ENCODE measurements around the gene USP2.
A peak's percentile ranks its signal among the peaks of the same experiment; 100 is the strongest.

USP2 gene

DNA sequence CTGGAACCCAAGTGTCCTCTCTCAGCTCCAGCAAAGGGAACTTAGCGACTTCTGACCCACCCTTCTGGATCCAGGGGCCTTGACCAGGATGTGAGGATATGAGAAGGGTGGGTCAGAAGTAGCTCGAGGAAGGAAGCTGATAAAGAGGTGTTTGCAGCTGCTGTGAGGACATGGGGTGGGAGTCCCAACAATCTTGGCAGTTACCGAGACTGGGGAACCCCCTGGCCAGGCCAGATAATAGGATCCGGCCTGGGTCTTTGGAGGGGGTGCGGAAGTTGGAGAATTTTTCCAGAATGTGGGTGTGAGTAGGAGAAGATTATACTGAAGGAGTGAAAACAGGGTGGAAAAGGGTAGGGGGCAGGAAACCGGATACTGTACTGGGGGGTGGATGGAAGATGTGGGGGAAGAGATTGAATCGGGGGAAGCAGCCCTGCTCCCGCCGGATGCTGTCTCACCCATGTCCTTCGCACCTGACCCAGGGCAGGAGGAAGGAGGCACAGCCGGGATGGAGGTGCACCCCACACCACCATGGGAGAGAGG lies 61.7 kb downstream of the USP2 start:
- no peak overlapping the region for H3K4me3 ChIP-seq (ENCODE audit: low read length)
- TF ChIP-seq, protein P1, sequence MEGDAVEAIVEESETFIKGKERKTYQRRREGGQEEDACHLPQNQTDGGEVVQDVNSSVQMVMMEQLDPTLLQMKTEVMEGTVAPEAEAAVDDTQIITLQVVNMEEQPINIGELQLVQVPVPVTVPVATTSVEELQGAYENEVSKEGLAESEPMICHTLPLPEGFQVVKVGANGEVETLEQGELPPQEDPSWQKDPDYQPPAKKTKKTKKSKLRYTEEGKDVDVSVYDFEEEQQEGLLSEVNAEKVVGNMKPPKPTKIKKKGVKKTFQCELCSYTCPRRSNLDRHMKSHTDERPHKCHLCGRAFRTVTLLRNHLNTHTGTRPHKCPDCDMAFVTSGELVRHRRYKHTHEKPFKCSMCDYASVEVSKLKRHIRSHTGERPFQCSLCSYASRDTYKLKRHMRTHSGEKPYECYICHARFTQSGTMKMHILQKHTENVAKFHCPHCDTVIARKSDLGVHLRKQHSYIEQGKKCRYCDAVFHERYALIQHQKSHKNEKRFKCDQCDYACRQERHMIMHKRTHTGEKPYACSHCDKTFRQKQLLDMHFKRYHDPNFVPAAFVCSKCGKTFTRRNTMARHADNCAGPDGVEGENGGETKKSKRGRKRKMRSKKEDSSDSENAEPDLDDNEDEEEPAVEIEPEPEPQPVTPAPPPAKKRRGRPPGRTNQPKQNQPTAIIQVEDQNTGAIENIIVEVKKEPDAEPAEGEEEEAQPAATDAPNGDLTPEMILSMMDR (conservative IDR thresholded peaks at IDR 0.05; ENCODE audit: low read length): no peak
- no peak for DNase-seq (ENCODE audit: low read depth)

DNA sequence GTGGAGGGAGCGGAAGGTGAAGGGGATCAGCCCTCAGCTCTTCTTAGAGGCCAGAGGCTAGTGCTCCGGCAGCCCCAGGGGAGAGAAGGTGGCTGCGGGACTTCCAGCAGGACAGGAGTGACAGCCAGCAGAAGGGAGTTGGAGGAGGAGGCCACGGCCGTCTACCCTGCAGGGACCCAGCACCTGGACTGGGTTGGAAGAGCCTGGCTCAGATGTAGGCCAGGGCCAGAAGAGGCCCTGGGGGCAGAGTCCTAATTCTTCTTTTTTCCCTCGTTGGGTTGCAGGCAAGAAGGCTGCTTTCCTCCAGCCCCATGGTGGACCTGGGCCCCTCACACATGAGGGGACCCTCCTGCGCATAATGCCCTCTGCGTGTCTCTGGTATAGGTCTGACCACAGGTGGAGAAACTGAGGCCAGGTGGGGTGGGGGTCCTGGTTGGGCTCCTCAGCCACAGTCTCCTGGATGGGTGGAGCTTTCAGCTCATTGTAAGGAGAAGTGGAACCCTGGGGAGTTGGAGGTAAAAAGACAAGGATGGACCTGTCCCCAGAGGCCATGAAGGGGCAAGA lies 62.3 kb downstream of the USP2 start:
- no peak overlapping the region for H3K4me3 ChIP-seq (ENCODE audit: low read length)
- no peak for DNase-seq (ENCODE audit: low read depth)
- TF ChIP-seq, protein P1 (conservative IDR thresholded peaks at IDR 0.05; ENCODE audit: low read length): no peak

DNA sequence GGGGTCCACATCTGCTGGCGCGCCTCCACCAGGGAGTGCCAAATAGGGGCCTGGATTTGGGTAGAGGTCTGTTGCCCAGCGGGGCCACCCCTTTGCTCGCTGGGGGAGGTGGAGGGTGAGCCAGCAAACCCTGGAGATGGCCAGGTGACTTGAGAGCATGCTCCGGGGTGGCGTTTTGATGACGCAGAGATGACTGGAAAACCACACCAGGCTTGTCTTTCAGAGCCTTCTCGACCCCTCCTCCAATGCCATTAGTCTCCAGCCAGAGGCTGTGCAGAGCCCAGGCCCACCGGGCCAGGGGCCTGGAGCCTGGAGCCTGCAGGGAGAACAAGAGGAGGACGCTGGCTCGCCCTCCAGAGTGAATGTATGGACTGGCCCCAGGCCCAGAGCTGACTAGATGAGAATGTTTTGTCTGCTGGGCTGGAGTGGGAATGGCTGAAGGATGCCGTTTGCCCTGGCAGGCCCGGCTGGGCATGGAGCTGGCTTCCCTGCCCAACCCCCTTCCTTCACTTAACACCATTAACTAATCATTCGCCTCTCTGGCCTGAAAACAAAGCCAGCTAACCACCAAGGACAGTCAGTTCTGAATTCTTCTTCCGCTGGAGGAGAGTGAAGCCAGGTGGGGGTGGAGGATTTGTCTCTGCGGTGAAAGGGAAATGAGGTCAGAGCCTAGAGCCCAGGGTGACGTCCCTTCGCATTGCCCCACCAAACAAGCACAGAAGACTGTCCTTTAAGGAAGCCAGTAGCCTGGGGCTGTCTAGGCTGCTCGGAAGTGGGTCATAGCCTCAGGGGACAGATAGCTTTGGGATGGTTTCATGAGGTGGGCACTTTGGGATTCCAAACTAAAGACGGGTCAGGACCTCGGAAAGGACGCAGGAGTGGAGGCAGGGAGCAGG lies 63.0 kb downstream of the USP2 start:
- no peak overlapping the region for H3K4me3 ChIP-seq (ENCODE audit: low read length)
- DNase-seq (ENCODE audit: low read depth): peak; percentile 60
- TF ChIP-seq, protein P1 (conservative IDR thresholded peaks at IDR 0.05; ENCODE audit: low read length): no peak

DNA sequence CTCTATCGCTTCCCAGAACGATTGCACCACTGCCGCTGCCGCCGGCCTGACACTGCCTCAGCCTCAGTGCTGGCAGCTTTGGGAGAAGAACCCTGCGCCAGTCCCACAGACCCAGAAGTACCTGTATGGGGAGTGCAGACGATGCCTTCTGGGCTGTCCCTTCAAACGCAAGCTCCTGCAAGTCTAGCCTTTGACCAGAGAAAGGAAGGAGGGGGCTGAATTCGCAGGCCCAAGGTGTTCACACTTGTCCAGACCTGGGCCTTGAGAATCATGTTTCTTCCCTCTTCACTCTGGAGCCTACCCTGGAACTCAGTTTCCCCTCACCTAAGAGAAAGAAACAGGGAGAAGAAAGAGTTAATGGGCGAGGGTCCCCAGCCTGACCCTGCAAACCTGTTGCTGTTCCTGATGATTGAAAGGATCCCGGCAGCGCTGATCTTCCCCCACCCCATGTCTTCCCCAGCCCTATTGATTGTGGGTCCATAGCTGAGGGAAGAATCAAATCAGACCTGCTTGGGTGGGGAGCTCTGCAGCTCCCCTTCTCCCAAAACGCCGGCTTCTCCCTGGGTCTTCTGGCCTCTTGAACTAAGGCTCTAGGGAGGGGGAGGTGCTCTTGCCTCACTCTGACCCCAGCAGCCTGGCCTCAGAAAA lies 63.8 kb downstream of the USP2 start:
- H3K4me3 ChIP-seq (ENCODE audit: low read length): peak overlapping the region; percentile 27; the same call in 1 of the 2 replicates
- no peak for DNase-seq (ENCODE audit: low read depth)
- TF ChIP-seq, protein P1 (conservative IDR thresholded peaks at IDR 0.05; ENCODE audit: low read length): no peak

DNA sequence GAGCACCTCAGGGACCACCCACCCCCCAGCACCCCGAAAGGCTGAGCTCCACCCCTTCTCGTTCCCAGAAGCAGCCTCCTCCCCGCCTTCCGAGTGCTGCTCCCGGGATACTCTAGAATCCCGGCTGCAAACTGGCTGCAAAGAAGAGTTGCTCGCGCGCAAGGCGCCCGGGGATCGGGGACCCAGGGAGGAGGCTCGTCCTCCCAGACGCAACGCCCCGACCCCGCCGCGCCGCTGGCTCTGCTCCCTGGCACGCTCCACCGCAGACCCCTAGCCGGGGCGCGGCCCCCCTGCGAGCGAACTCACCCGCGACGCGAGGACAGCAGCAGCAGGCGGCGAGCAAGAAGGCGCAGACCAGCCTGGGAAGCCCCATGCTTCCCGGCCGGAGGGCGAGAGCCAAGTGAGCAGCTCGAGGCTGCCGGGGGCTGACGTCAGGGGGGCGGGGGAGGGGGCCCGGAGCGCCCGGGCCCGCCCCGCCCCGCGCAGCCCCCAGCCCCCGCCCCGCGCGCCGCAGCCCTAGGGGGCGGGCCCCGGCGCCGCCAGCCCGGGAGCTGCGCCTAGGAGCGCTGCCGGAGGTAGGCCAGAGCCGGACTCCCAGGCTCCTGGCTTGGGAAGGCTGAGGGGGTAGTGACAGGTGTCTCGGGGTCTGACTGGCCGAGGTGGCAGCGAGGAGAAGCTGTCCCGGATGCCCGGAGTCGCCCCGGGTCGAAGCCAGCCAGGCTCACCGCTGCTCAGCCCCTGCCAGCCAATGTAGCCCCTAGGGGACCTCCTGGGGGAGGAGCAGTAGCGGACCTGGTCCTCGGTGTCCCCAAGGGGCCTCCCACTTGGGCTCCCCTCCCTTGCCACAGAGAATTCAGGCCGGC lies 64.5 kb downstream of the USP2 start, which contains the start of gene MCAM:
TSS of gene MCAM (minus strand) at position 402 of the 863 bp plus-strand sequence. CDS start at position 373, 29 bp downstream.
- DNase-seq (ENCODE audit: low read depth): no peak
- TF ChIP-seq, protein P1 (conservative IDR thresholded peaks at IDR 0.05; ENCODE audit: low read length): no peak
- peak within 1 kb of the TSS; percentile 57 for H3K4me3 ChIP-seq (ENCODE audit: low read length)

DNA sequence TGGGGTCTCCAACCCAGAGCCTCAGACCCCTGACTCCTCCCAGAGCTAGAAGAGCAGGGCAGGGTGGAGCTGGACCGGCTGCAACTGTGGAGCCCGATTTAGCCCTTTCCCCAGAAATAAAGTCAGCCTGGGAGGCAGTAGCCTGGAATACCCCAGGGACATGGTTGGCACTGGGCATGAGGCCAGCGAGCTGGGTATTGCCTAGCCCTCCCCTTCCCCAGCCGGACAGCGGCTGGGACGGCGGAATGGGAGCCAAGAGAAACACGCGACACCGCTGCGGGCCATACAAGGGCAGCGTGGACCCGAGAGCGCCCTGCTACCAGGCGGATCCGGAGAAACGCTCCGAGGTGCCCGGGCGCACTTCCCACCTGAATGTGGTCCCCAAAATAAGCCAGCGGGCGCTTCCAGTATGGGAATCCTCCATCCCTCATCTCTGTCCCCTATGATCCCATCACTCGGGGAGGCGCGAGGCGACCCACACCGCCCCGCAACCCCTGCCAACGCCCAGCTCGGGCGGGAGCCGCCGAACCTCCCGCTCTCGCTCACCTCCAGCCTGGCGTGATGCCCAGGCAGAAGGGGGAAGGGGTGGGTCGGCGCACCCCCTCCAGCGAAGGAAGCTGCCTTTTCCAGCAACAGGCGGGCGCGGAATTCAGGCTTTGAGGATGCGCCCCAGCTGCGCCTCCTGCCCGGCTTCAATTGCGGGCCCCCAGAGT lies 65.3 kb downstream of the USP2 start:
- H3K4me3 ChIP-seq (ENCODE audit: low read length): peak overlapping the region; percentile 57
- DNase-seq (ENCODE audit: low read depth): no peak

More for the DNA sequence above, 65.3 kb downstream of the USP2 start:
- TF ChIP-seq, protein P1 (conservative IDR thresholded peaks at IDR 0.05; ENCODE audit: low read length): no peak

Data from AG10803 (cell line).